ENCODE results near the gene TNFSF13B.

DNA sequence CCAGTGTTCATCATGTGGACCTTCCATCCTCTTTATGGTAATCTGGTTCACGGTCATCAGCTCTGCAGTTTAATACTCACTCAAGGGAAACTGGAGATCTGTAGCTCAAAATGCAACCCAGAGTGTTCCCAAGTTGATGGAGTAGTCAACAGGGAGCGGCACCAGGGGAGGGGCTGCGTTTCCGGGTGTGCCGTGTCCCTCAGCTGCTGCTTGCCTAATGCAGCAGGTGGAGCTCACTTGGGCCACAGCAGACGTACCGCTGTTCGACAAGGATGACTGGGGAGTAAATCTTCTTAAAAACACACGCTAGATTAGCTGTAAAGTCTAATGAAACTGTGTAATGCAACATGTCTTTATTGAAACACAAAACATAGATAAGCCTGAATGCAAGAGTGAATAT, 81.1 kb downstream of the TNFSF13B start:
- TF ChIP-seq, protein P1, sequence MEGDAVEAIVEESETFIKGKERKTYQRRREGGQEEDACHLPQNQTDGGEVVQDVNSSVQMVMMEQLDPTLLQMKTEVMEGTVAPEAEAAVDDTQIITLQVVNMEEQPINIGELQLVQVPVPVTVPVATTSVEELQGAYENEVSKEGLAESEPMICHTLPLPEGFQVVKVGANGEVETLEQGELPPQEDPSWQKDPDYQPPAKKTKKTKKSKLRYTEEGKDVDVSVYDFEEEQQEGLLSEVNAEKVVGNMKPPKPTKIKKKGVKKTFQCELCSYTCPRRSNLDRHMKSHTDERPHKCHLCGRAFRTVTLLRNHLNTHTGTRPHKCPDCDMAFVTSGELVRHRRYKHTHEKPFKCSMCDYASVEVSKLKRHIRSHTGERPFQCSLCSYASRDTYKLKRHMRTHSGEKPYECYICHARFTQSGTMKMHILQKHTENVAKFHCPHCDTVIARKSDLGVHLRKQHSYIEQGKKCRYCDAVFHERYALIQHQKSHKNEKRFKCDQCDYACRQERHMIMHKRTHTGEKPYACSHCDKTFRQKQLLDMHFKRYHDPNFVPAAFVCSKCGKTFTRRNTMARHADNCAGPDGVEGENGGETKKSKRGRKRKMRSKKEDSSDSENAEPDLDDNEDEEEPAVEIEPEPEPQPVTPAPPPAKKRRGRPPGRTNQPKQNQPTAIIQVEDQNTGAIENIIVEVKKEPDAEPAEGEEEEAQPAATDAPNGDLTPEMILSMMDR (IDR thresholded peaks at IDR 0.05) = no peak
- TF ChIP-seq POLR2A (IDR thresholded peaks at IDR 0.05) (no peak), POLR2AphosphoS5 (IDR thresholded peaks at IDR 0.05) (no peak), EP300 (IDR thresholded peaks at IDR 0.05; ENCODE audit: low read depth) (no peak)
